Heart left ventricle (tissue), 13 donors: ENCODE results near the gene CES4A.

ENCODE experiments used
- POLR2A ChIP-seq, 2 donors: fragments of 450-650 bp; IDR thresholded peaks; one replicate each; pipeline ENCODE4 v1.6.1; 2017; ENCODE audit warnings: antibody characterized with exemption in 2 of 2, mild to moderate bottlenecking in 2 of 2, moderate library complexity in 2 of 2
- TF ChIP-seq, protein P1 (sequence below), 12 donors: fragments of 200-600 bp; sonication (generic) in 4 of 12; IDR thresholded peaks; one replicate each; pipeline versions ENCODE4 v1.5.0 to v1.8.0; 2018 to 2022; ENCODE audit warnings: antibody characterized with exemption in 12 of 12, mild to moderate bottlenecking in 5 of 12
- donor health status: ischemic (EF 13 %, LVEDD 7.1; RV severe dilation, severe dysfunction).
- donor health status: DM: no; HTN: yes; CAD: no.
- donor health status: DM: no; HTN: no; CAD: no.
- donor health status: ischemic (EF 25% LVEDD 6.9; RV normal size, moderate dysfunction).
- donor health status: ischemic (EF 25% LVEDD 5.7; RV mildly dilated, moderate dysfunction).
- donor health status: ischemic (EF 35%, LVEDD 5.7; RV mildly dilated, moderate dysfunction).
- donor health status: nonischemic (EF 11% LVEDD 7.7; RV severe dilation, severe dysfunction).
- donor health status: DM: yes; HTN: yes; CAD: no.
- donor health status: PGD.
- donor health status: ischemic (EF 29% LVEDD 5.4; RV normal size, mild dysfunction).
- donor health status: nonischemic (EF 23%, LVEDD 6.1; RV moderate dilation, normal function).

DNA sequence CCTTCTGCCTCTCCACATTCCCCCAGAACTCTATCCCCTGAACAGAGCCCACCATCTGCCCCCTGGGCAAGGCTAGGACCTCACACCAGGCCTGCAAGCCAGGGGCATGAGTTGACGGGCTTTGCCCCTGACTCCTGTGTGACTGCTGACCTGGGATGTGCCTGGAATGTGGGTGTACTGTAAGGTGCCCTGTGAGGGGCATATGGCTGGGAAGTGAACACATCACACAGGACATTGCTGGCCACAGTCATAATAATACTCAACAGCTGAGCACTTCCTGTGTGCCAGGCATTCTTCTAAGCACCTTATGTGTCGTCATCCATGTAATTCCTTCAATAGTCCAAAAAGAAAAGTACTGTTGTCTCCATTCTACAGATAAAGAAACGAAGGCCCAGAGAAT is 13.3 kb downstream of the CES4A start:
- no peak for TF ChIP-seq POLR2A (IDR thresholded peaks at IDR 0.05)
- TF ChIP-seq, protein P1, sequence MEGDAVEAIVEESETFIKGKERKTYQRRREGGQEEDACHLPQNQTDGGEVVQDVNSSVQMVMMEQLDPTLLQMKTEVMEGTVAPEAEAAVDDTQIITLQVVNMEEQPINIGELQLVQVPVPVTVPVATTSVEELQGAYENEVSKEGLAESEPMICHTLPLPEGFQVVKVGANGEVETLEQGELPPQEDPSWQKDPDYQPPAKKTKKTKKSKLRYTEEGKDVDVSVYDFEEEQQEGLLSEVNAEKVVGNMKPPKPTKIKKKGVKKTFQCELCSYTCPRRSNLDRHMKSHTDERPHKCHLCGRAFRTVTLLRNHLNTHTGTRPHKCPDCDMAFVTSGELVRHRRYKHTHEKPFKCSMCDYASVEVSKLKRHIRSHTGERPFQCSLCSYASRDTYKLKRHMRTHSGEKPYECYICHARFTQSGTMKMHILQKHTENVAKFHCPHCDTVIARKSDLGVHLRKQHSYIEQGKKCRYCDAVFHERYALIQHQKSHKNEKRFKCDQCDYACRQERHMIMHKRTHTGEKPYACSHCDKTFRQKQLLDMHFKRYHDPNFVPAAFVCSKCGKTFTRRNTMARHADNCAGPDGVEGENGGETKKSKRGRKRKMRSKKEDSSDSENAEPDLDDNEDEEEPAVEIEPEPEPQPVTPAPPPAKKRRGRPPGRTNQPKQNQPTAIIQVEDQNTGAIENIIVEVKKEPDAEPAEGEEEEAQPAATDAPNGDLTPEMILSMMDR (IDR thresholded peaks at IDR 0.05), result no peak
